Smooth muscle cell (in vitro differentiated cells): ENCODE measurements around the gene TFPI2. TPM values are rescaled to one million over a fixed set of nuclear protein-coding genes. Genes with fewer than 3 reads are reported as not detected.

Source experiments
- DNase-seq: peaks from one replicate; lab custom pipeline; 2025; ENCODE audit not compliant: unreplicated experiment; lab: John Stamatoyannopoulos, UW
- H2AFZ ChIP-seq: fragments of 200-600 bp; sonication (generic); 2 replicates; pipeline ENCODE4 v1.6.0; 2016; ENCODE audit warnings: antibody characterized with exemption, low read depth, mild to moderate bottlenecking
- H3F3A ChIP-seq: fragments of 200-600 bp; sonication (generic); 2 replicates; pipeline ENCODE4 v1.6.0; 2017; ENCODE audit warnings: antibody characterized with exemption, low read depth
- H3K27ac ChIP-seq: fragments of 200-600 bp; sonication (generic); 2 replicates; pipeline ENCODE4 v1.5.1; 2016; ENCODE audit warnings: low read depth, mild to moderate bottlenecking
- H3K27me3 ChIP-seq: fragments of 200-600 bp; sonication (generic); 2 replicates; pipeline ENCODE4 v1.6.1; 2016; ENCODE audit warnings: low read depth, mild to moderate bottlenecking
- H3K36me3 ChIP-seq: fragments of 200-600 bp; sonication (generic); 2 replicates; pipeline ENCODE4 v1.5.1; 2016; ENCODE audit warnings: low read depth
- H3K4me1 ChIP-seq: fragments of 200-600 bp; sonication (generic); 2 replicates; pipeline ENCODE4 v1.5.1; 2016; ENCODE audit warnings: low read depth
- H3K4me2 ChIP-seq: fragments of 200-600 bp; sonication (generic); 2 replicates; pipeline ENCODE4 v1.6.0; 2016; ENCODE audit warnings: mild to moderate bottlenecking
- H3K4me3 ChIP-seq: fragments of 200-600 bp; sonication (generic); 2 replicates; pipeline ENCODE4 v1.5.1; 2016; ENCODE audit warnings: mild to moderate bottlenecking
- H3K79me2 ChIP-seq: fragments of 200-600 bp; sonication (generic); 2 replicates; pipeline ENCODE4 v1.6.0; 2016; ENCODE audit warnings: low read depth, mild to moderate bottlenecking
- H3K9ac ChIP-seq: fragments of 200-600 bp; sonication (generic); 2 replicates; pipeline ENCODE4 v1.6.0; 2016; ENCODE audit warnings: low read depth
- H3K9me3 ChIP-seq: fragments of 200-600 bp; sonication (generic); replicated peaks from 2 replicates; pipeline ENCODE4 v1.5.1; 2016; ENCODE audit warnings: low read depth
- H4K20me1 ChIP-seq: fragments of 200-600 bp; sonication (generic); 2 replicates; pipeline ENCODE4 v1.6.0; 2016; ENCODE audit warnings: low read depth
- WGBS: methylation state at CpG from one replicate; pipeline ENCODE4 v1.1.7; 2016; ENCODE audit warnings: low lambda C conversion rate; 5-methylcytosine and 5-hydroxymethylcytosine counted together
- polyA plus RNA-seq: library from polyadenylated mRNA; unstranded; fragments of >200 nt; fragmentation: Nextera tagmentation; extraction: Ambion mirVana; gene quantifications from 2 replicates; pipeline ENCODE4 v1.2.1, GENCODE V29; 2016
- total RNA-seq: library from RNA; depleted of rRNA; stranded (reverse); fragments of >200 nt; gene quantifications from 2 replicates; pipeline ENCODE4 v1.2.3, GENCODE V29; 2014
- TF ChIP-seq, protein P1 (sequence below): fragments of 200-600 bp; sonication (generic); IDR thresholded peaks from 2 replicates; pipeline ENCODE4 v1.5.1; 2017; ENCODE audit warnings: borderline replicate concordance, mild to moderate bottlenecking, antibody characterized with exemption; ENCODE audit not compliant: insufficient read depth, poor library complexity, severe bottlenecking

The TFPI2 gene
- total and polyA plus RNA-seq, 2 experiments from 2014 or later, result 104 to 139 TPM

- no peak overlapping the region for H3K4me2 ChIP-seq
- H3K27me3 ChIP-seq, result peaks cover 8% of the 10 kb centered on the region
- WGBS, result 91% methylated on average over 3 of the region's 3 CpGs
- TF ChIP-seq, protein P1, sequence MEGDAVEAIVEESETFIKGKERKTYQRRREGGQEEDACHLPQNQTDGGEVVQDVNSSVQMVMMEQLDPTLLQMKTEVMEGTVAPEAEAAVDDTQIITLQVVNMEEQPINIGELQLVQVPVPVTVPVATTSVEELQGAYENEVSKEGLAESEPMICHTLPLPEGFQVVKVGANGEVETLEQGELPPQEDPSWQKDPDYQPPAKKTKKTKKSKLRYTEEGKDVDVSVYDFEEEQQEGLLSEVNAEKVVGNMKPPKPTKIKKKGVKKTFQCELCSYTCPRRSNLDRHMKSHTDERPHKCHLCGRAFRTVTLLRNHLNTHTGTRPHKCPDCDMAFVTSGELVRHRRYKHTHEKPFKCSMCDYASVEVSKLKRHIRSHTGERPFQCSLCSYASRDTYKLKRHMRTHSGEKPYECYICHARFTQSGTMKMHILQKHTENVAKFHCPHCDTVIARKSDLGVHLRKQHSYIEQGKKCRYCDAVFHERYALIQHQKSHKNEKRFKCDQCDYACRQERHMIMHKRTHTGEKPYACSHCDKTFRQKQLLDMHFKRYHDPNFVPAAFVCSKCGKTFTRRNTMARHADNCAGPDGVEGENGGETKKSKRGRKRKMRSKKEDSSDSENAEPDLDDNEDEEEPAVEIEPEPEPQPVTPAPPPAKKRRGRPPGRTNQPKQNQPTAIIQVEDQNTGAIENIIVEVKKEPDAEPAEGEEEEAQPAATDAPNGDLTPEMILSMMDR, result no peak
- H3K4me1 ChIP-seq, result peaks cover 9% of the 10 kb centered on the region
- no peak overlapping the region for H3K4me3 ChIP-seq
- no peak for DNase-seq
- no peak overlapping the region for H2AFZ ChIP-seq
- H4K20me1 ChIP-seq, result no peaks in the 10 kb centered on the region
- H3K9ac ChIP-seq, result no peak overlapping the region
- no peak overlapping the region for H3K27ac ChIP-seq
- H3K9me3 ChIP-seq, result no peaks in the 10 kb centered on the region
- H3K36me3 ChIP-seq, result no peaks in the 10 kb centered on the region
- no peaks in the 10 kb centered on the region for H3K79me2 ChIP-seq
- H3F3A ChIP-seq, result no peaks in the 10 kb centered on the region
Measured at GRCh38 chr7:93933156-93933555, 42.6 kb upstream of the TFPI2 start.

DNA sequence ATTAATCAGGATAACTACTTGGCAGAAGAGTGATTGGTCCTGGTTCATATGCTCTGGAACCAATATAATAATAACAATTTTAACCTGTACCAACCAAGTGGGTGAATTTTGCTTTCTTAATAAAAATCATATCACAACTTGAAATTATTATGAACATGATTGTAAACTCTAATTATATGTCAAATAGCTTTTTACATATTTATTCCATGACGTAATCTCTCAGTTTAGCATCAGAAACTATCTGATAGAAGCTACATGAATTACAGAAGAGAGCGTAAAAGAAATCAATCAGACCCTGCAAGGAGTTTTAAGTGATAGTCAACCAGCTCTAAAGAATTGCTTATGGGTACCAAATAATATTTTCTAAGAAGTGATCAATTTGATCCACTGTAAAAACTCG is 41.1 kb upstream of the TFPI2 start:
- TF ChIP-seq, protein P1, result no peak
- WGBS, result 83% methylated on average over 3 of the region's 3 CpGs
- Histone ChIP-seq H4K20me1 (no peaks in the 10 kb centered on the region), H3K9ac (no peak overlapping the region), H2AFZ (no peak overlapping the region), H3K36me3 (no peaks in the 10 kb centered on the region), H3K27ac (no peak overlapping the region), H3K79me2 (no peaks in the 10 kb centered on the region), H3K9me3 (no peaks in the 10 kb centered on the region), H3K4me3 (no peak overlapping the region), H3F3A (no peaks in the 10 kb centered on the region), H3K4me2 (no peak overlapping the region), H3K27me3 (peaks cover 8% of the 10 kb centered on the region), H3K4me1 (peaks cover 9% of the 10 kb centered on the region)
- DNase-seq, result no peak

DNA sequence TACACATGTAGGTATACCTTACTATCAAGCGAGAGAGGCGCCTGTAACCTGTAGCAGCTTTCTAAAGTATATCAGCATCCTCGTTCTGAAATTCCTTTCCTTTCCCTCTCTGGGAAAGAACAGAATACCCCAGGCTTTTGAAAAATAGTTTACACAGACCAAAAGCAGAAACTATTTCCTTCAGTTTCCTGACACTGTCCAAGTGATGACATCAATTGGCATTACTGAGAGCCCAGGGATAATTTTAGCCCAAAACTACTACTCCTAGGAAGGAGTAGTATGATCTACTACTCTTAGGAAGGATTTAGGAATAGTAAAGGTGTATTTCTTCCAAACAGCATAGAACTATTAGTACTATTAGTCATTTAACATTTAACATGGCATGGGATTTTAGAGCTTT is 37.0 kb upstream of the TFPI2 start:
- Histone ChIP-seq H2AFZ (no peak overlapping the region), H3K36me3 (peaks cover 6% of the 10 kb centered on the region), H3F3A (no peaks in the 10 kb centered on the region), H3K4me3 (no peak overlapping the region), H3K4me1 (peaks cover 13% of the 10 kb centered on the region), H3K9ac (no peak overlapping the region), H3K27ac (no peak overlapping the region), H3K79me2 (peaks cover 14% of the 10 kb centered on the region), H4K20me1 (no peaks in the 10 kb centered on the region), H3K27me3 (no peaks in the 10 kb centered on the region), H3K9me3 (no peaks in the 10 kb centered on the region), H3K4me2 (no peak overlapping the region)
- no peak for DNase-seq
- TF ChIP-seq, protein P1, result no peak
- WGBS, result 77% methylated on average over 3 of the region's 3 CpGs

DNA sequence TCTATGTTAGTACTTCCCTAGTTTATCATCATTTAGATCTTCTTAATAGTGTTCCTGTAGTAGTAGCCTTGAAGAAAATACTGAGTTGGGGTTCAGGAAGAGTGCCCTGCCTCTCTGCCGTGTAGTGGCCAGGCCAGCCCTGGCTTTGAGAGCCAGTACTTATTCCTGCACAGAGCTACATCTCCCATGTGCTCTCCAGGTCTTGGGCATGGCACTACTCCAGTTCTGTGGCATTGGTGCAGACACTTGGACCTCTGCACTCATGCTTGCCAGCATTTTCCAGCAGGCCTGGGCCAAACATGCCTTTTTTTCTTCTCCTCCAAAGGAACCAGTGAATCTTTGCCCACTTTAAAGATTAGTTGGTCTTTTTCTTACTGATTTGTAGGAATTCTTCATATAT is 36.2 kb upstream of the TFPI2 start:
- Histone ChIP-seq H3K4me3 (no peak overlapping the region), H3K9ac (no peak overlapping the region), H3K36me3 (peaks cover 6% of the 10 kb centered on the region), H3K79me2 (peaks cover 17% of the 10 kb centered on the region), H3K27ac (no peak overlapping the region), H3K9me3 (no peaks in the 10 kb centered on the region), H3F3A (no peaks in the 10 kb centered on the region), H2AFZ (no peak overlapping the region), H3K27me3 (no peaks in the 10 kb centered on the region), H3K4me2 (no peak overlapping the region), H3K4me1 (peaks cover 17% of the 10 kb centered on the region), H4K20me1 (no peaks in the 10 kb centered on the region)
- no peak for DNase-seq
- 79% methylated on average over 1 of the region's 1 CpG for WGBS
- TF ChIP-seq, protein P1, result no peak
